HFF-Myc (cell line): Measurements from ENCODE around the gene TTC39C.

Experiments
- DNase-seq: peaks from one replicate; pipeline ENCODE4 v3.0.0-alpha.2; 2011; ENCODE audit warnings: low read depth; ENCODE audit errors: extremely low read depth
- H3K4me3 ChIP-seq: replicated peaks from 2 replicates; pipeline ENCODE4 v1.5.1; 2011; ENCODE audit warnings: low read depth, mild to moderate bottlenecking, control low read depth, low read length
- CTCF ChIP-seq: IDR thresholded peaks from 2 replicates; pipeline ENCODE4 v1.5.1; 2012; ENCODE audit warnings: mild to moderate bottlenecking, low read depth, low read length, control low read depth; ENCODE audit errors: missing control alignments

TTC39C gene

GRCh38 chr18:24039671-24040070, 25.1 kb downstream of the TTC39C start:
- no peak for DNase-seq
- TF ChIP-seq CTCF: no peak
- no peak overlapping the region for H3K4me3 ChIP-seq

GRCh38 chr18:24041691-24042090, 27.1 kb downstream of the TTC39C start:
- no peak overlapping the region for H3K4me3 ChIP-seq
- no peak for TF ChIP-seq CTCF
- no peak for DNase-seq

GRCh38 chr18:24043403-24043802, 28.8 kb downstream of the TTC39C start:
- no peak for TF ChIP-seq CTCF
- no peak for DNase-seq
- no peak overlapping the region for H3K4me3 ChIP-seq

- no peak overlapping the region for H3K4me3 ChIP-seq
- no peak for DNase-seq
- TF ChIP-seq CTCF: no peak
These were observed 33.7 kb downstream of the TTC39C start for GRCh38 chr18:24048261-24048660.

GRCh38 chr18:24049142-24049541, 34.6 kb downstream of the TTC39C start:
- H3K4me3 ChIP-seq: no peak overlapping the region
- DNase-seq: no peak
- no peak for TF ChIP-seq CTCF

GRCh38 chr18:24051031-24051947, 36.7 kb downstream of the TTC39C start:
- TF ChIP-seq CTCF: no peak
- no peak overlapping the region for H3K4me3 ChIP-seq
- no peak for DNase-seq
